ENCODE measurements around the gene VPS16. TPM values are rescaled to one million over a fixed set of nuclear protein-coding genes. Genes with fewer than 3 reads are reported as not detected.
A peak's percentile ranks its signal among the peaks of the same experiment; 100 is the strongest.

The VPS16 gene
- polyA plus RNA-seq, 1 donor from 2014 or later = 117 TPM

DNA sequence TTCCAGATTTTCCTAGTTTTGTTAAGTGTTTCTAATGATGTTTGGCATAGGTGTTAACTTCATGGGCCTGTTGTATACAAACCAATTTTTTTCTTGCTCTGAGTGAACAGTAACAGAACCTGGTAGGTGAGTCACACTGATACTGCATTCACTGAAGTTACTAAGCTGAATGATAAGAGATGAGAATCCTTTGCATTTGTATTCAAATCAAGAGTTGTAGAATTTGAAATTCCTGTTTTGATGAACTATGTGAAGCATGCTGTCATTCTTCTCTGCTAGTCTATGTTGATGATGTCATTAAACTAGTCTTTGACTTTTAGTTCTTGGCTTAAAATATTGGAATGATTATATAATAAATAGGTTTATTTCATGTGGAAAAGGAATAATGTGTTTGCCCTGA lies 70.7 kb downstream of the VPS16 start:
- H3K4me2 ChIP-seq (ENCODE audit: low read length) = no peak overlapping the region
- H3F3A ChIP-seq (ENCODE audit: insufficient read depth, low read length, poor library complexity, severe bottlenecking) = no peaks in the 10 kb centered on the region
- no peak overlapping the region for H3K27ac ChIP-seq (ENCODE audit: low read length)
- peaks cover 14% of the 10 kb centered on the region for H3K79me2 ChIP-seq (replicated peaks; ENCODE audit: insufficient read depth, low read length)
- no peaks in the 10 kb centered on the region for H3K9me2 ChIP-seq (ENCODE audit: insufficient read depth, low read length)
- TF ChIP-seq, protein P1, sequence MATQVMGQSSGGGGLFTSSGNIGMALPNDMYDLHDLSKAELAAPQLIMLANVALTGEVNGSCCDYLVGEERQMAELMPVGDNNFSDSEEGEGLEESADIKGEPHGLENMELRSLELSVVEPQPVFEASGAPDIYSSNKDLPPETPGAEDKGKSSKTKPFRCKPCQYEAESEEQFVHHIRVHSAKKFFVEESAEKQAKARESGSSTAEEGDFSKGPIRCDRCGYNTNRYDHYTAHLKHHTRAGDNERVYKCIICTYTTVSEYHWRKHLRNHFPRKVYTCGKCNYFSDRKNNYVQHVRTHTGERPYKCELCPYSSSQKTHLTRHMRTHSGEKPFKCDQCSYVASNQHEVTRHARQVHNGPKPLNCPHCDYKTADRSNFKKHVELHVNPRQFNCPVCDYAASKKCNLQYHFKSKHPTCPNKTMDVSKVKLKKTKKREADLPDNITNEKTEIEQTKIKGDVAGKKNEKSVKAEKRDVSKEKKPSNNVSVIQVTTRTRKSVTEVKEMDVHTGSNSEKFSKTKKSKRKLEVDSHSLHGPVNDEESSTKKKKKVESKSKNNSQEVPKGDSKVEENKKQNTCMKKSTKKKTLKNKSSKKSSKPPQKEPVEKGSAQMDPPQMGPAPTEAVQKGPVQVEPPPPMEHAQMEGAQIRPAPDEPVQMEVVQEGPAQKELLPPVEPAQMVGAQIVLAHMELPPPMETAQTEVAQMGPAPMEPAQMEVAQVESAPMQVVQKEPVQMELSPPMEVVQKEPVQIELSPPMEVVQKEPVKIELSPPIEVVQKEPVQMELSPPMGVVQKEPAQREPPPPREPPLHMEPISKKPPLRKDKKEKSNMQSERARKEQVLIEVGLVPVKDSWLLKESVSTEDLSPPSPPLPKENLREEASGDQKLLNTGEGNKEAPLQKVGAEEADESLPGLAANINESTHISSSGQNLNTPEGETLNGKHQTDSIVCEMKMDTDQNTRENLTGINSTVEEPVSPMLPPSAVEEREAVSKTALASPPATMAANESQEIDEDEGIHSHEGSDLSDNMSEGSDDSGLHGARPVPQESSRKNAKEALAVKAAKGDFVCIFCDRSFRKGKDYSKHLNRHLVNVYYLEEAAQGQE (IDR thresholded peaks at IDR 0.05; ENCODE audit: borderline replicate concordance) = no peak
- TF ChIP-seq MXI1 (conservative IDR thresholded peaks at IDR 0.05; ENCODE audit: poor library complexity, severe bottlenecking) = no peak
- no peak for TF ChIP-seq EZH2 (IDR thresholded peaks at IDR 0.05; ENCODE audit: borderline replicate concordance, insufficient read depth, low read length, poor library complexity, severe bottlenecking)
- TF ChIP-seq TAF1 (IDR thresholded peaks at IDR 0.05; ENCODE audit: low read depth) = no peak
- TF ChIP-seq RAD21 (conservative IDR thresholded peaks at IDR 0.05) = no peak
- TF ChIP-seq, protein P2, sequence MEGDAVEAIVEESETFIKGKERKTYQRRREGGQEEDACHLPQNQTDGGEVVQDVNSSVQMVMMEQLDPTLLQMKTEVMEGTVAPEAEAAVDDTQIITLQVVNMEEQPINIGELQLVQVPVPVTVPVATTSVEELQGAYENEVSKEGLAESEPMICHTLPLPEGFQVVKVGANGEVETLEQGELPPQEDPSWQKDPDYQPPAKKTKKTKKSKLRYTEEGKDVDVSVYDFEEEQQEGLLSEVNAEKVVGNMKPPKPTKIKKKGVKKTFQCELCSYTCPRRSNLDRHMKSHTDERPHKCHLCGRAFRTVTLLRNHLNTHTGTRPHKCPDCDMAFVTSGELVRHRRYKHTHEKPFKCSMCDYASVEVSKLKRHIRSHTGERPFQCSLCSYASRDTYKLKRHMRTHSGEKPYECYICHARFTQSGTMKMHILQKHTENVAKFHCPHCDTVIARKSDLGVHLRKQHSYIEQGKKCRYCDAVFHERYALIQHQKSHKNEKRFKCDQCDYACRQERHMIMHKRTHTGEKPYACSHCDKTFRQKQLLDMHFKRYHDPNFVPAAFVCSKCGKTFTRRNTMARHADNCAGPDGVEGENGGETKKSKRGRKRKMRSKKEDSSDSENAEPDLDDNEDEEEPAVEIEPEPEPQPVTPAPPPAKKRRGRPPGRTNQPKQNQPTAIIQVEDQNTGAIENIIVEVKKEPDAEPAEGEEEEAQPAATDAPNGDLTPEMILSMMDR (IDR thresholded peaks at IDR 0.05; ENCODE audit: poor library complexity, severe bottlenecking) = no peak
- H3K27me3 ChIP-seq (ENCODE audit: insufficient read depth, low read depth, low read length) = no peaks in the 10 kb centered on the region
- H3K36me3 ChIP-seq (ENCODE audit: insufficient read depth, low read length) = no peaks in the 10 kb centered on the region
- H2AFZ ChIP-seq (ENCODE audit: low read depth, low read length) = no peak overlapping the region
- H3K4me3 ChIP-seq (ENCODE audit: low read length) = no peak overlapping the region
- no peaks in the 10 kb centered on the region for H4K20me1 ChIP-seq (ENCODE audit: insufficient read depth)
- peaks cover under 1% of the 10 kb centered on the region for H3K9me3 ChIP-seq (ENCODE audit: low read length)
- H3K9ac ChIP-seq (ENCODE audit: low read length) = no peak overlapping the region

DNA sequence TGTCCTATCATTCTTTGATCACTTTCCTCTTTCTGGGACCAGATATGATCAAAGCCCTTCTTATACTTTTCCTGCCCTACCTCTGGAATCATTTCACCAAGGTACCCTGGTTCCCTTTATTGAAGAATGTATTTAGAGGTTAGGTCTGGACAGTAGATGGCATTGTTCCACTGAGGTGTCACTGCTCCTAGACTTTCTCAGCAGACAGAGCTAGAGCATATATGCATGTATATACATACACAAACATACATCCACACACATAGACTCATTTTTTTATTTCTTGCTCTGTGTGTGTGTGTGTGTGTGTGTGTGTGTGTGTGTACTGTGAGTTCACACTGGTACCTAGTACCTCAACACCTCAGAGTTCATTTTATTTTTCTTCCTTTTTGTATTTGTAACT lies 73.6 kb downstream of the VPS16 start:
- Histone ChIP-seq H3K36me3 (ENCODE audit: insufficient read depth, low read length) (no peaks in the 10 kb centered on the region), H2AFZ (ENCODE audit: low read depth, low read length) (no peak overlapping the region), H3K79me2 (replicated peaks; ENCODE audit: insufficient read depth, low read length) (peaks cover 9% of the 10 kb centered on the region), H3K9ac (ENCODE audit: low read length) (no peak overlapping the region), H3K4me3 (ENCODE audit: low read length) (no peak overlapping the region), H4K20me1 (ENCODE audit: insufficient read depth) (no peaks in the 10 kb centered on the region), H3K27me3 (ENCODE audit: insufficient read depth, low read depth, low read length) (no peaks in the 10 kb centered on the region), H3K9me3 (ENCODE audit: low read length) (peaks cover 4% of the 10 kb centered on the region), H3K4me2 (ENCODE audit: low read length) (no peak overlapping the region), H3K9me2 (ENCODE audit: insufficient read depth, low read length) (no peaks in the 10 kb centered on the region), H3K27ac (ENCODE audit: low read length) (no peak overlapping the region), H3F3A (ENCODE audit: insufficient read depth, low read length, poor library complexity, severe bottlenecking) (no peaks in the 10 kb centered on the region)
- TF ChIP-seq POLR2AphosphoS5 (IDR thresholded peaks at IDR 0.05) (no peak), RAD21 (conservative IDR thresholded peaks at IDR 0.05) (peak; percentile 63), MXI1 (conservative IDR thresholded peaks at IDR 0.05; ENCODE audit: poor library complexity, severe bottlenecking) (no peak), SMC3 (conservative IDR thresholded peaks at IDR 0.05; ENCODE audit: poor library complexity) (peak; percentile 57), EP300 (conservative IDR thresholded peaks at IDR 0.05; ENCODE audit: poor library complexity, severe bottlenecking) (no peak), EZH2 (IDR thresholded peaks at IDR 0.05; ENCODE audit: borderline replicate concordance, insufficient read depth, low read length, poor library complexity, severe bottlenecking) (no peak)
- TF ChIP-seq, protein P2 (IDR thresholded peaks at IDR 0.05; ENCODE audit: poor library complexity, severe bottlenecking) = peak; percentile 64

Other genes with a start within 250 kb of the VPS16 start
- gene NOP56, start 188.1 kb upstream of the VPS16 start, polyA plus RNA-seq = 184 and 188 TPM in 2 replicates
- gene IDH3B, start 176.5 kb upstream of the VPS16 start, polyA plus RNA-seq = 296 and 307 TPM in 2 replicates
- 10.3 and 13.2 TPM in 2 replicates for gene EBF4, start 148.0 kb upstream of the VPS16 start, polyA plus RNA-seq
- 42.1 and 44.0 TPM in 2 replicates for gene CPXM1, start 40.1 kb upstream of the VPS16 start, polyA plus RNA-seq
- gene C20orf141, start 25.8 kb upstream of the VPS16 start, polyA plus RNA-seq = not detected in 2 replicates
- gene TMEM239, start 24.4 kb upstream of the VPS16 start, polyA plus RNA-seq = not detected in 2 replicates
- gene PCED1A, start 90 bp upstream of the VPS16 start, polyA plus RNA-seq = 132 and 156 TPM in 2 replicates
- gene PTPRA, start 32.7 kb downstream of the VPS16 start, polyA plus RNA-seq = 68.2 and 69.1 TPM in 2 replicates
- gene GNRH2, start 202.9 kb downstream of the VPS16 start, polyA plus RNA-seq = 1.9 and 3.0 TPM in 2 replicates
- gene MRPS26, start 205.3 kb downstream of the VPS16 start, polyA plus RNA-seq = 134 and 142 TPM in 2 replicates
- gene OXT, start 230.9 kb downstream of the VPS16 start, polyA plus RNA-seq = not detected in 2 replicates
- gene AVP, start 244.0 kb downstream of the VPS16 start, polyA plus RNA-seq = not detected in 2 replicates

All from neural cell (in vitro differentiated cells).